BLaER1 treated with 17β-estradiol and CSF1 and Interleukin-3, amounts not matched to agents 10 nM and 100 nM (cell line): ENCODE measurements around the gene CTDNEP1.

Experiments
- H3K27ac ChIP-seq, 11 experiments: shearing (Covaris generic); formaldehyde crosslinking; 2 replicates each; pipeline ENCODE4 v1.8.1; 2022
- H3K27me3 ChIP-seq, 11 experiments: shearing (Covaris generic); formaldehyde crosslinking; 2 replicates each; pipeline ENCODE4 v1.8.1; 2022
- H3K36me3 ChIP-seq, 11 experiments: shearing (Covaris generic); formaldehyde crosslinking; 2 replicates each; pipeline ENCODE4 v1.8.1; 2022
- H3K4me1 ChIP-seq, 10 experiments: shearing (Covaris generic); formaldehyde crosslinking; 2 replicates each; pipeline ENCODE4 v1.8.1; 2022
- H3K4me2 ChIP-seq, 11 experiments: shearing (Covaris generic); formaldehyde crosslinking; 2 replicates each; pipeline ENCODE4 v1.8.1; 2022
- H3K4me3 ChIP-seq, 10 experiments: shearing (Covaris generic); formaldehyde crosslinking; 2 replicates each; pipeline ENCODE4 v1.8.1; 2022
- H3K9ac ChIP-seq, 11 experiments: shearing (Covaris generic); formaldehyde crosslinking; 2 replicates each; pipeline ENCODE4 v1.8.1; 2022
- H3K9me3 ChIP-seq, 11 experiments: shearing (Covaris generic); formaldehyde crosslinking; replicated peaks in 1 of 11; 2 replicates each; pipeline ENCODE4 v1.8.1; 2022
- H4K20me1 ChIP-seq, 11 experiments: shearing (Covaris generic); formaldehyde crosslinking; 2 replicates each; pipeline ENCODE4 v1.8.1; 2022
- Cebpa-rat ChIP-seq, 11 experiments: shearing (Covaris generic); IDR thresholded peaks; 2 replicates each; pipeline ENCODE4 v1.8.1; 2022

The CTDNEP1 gene

DNA sequence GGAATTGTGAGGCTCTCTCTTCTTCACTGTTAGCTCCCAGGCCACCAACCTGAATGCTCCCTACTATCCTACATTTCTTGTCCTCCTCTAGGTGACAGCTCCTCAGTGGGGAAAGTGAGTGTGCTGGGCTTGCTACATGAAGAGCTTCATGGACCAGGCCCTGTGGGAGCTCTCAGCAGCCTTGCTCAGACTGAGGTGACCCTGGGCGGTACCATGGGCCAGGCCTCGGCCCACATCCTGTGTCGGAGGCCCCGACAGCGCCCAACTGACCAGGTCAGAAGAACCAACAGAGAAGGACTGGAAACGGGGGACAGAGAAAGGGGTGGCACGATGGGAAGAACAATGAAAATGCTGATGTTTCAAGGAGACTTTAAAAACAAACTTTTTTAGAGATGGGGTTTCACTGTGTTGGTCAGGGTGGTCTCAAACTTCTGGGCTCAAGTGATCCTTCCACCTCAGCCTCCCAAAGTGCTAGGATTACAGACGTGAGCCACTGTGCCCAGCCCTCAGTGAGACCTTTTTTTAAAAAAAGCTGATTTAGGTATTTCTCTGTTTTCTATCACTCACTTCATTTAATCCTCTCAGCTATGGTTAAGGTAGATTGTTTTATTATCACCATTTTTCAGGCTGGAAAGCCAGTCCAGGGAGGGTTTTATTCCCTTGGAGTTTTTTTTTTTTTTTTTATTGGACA is 5.4 kb upstream of the CTDNEP1 start:
- no peak for TF ChIP-seq Cebpa-rat (IDR thresholded peaks at IDR 0.05)
- Histone ChIP-seq H3K9me3 (no peaks in the 10 kb centered on the region), H4K20me1 (peaks cover 0 to 41% (median 24%) of the 10 kb centered on the region in 11 experiments; a peak in 14 of 22 replicates), H3K4me2 (no peak overlapping the region), H3K4me1 (peaks cover 23 to 66% (median 41%) of the 10 kb centered on the region in 10 experiments), H3K4me3 (no peak overlapping the region), H3K27me3 (peaks cover 18 to 36% (median 34%) of the 10 kb centered on the region in 11 experiments), H3K27ac (no peak overlapping the region), H3K9ac (peak overlapping the region in 2 of 11 experiments; percentile 18 to 32; a peak in 5 of 22 replicates), H3K36me3 (peaks cover 65 to 76% (median 69%) of the 10 kb centered on the region in 11 experiments)

GRCh38 chr17:7254511-7254910 is 3.0 kb upstream of the CTDNEP1 start:
- peaks cover 0 to 12% (median 10%) of the 10 kb centered on the region in 11 experiments; a peak in 19 of 22 replicates for H3K27me3 ChIP-seq
- H3K9ac ChIP-seq = peak overlapping the region in 5 of 11 experiments; percentile 16 to 55 (median 33); a peak in 6 of 22 replicates
- H3K36me3 ChIP-seq = peaks cover 55 to 64% (median 57%) of the 10 kb centered on the region in 11 experiments
- H4K20me1 ChIP-seq = peaks cover 0 to 40% (median 10%) of the 10 kb centered on the region in 11 experiments; a peak in 17 of 22 replicates
- peak overlapping the region in 1 of 11 experiments; percentile 96; a peak in 1 of 22 replicates for H3K4me2 ChIP-seq
- no peak overlapping the region for H3K27ac ChIP-seq
- H3K9me3 ChIP-seq = no peaks in the 10 kb centered on the region
- TF ChIP-seq Cebpa-rat (IDR thresholded peaks at IDR 0.05) = no peak
- H3K4me1 ChIP-seq = peaks cover 18 to 44% (median 31%) of the 10 kb centered on the region in 10 experiments
- no peak overlapping the region for H3K4me3 ChIP-seq

DNA sequence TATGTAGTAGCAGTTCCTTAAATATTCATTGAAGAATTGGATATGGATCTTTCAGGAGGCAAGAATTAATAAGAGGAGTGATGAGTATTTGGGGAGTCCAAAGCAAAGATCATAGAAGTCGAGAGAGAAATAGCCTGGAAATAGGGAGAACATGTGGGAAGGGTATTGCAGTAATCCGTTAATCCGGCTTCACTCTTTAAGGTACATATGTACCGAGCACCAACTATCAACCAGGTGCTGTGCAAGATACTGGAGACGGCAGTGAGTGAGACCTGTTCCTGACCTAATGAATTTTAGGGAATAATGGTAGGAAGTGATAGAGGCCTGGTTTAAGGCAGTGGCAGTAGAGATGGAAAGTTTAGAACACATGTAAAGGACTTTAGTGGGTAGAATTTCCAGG is 1.5 kb upstream of the CTDNEP1 start:
- no peaks in the 10 kb centered on the region for H3K9me3 ChIP-seq
- TF ChIP-seq Cebpa-rat (IDR thresholded peaks at IDR 0.05) = no peak
- H3K9ac ChIP-seq = peak overlapping the region; percentile 86 to 98 (median 96)
- H3K4me1 ChIP-seq = peaks cover 25 to 44% (median 34%) of the 10 kb centered on the region in 10 experiments
- H3K27ac ChIP-seq = peak overlapping the region; percentile 90 to 99 (median 97)
- H3K27me3 ChIP-seq = no peaks in the 10 kb centered on the region; a peak in 1 of 22 replicates
- H3K4me2 ChIP-seq = peak overlapping the region; percentile 80 to 98 (median 93)
- H3K4me3 ChIP-seq = peak overlapping the region; percentile 88 to 98 (median 96)
- H3K36me3 ChIP-seq = peaks cover 42 to 59% (median 48%) of the 10 kb centered on the region in 11 experiments
- H4K20me1 ChIP-seq = peaks cover 0 to 44% (median 17%) of the 10 kb centered on the region in 11 experiments; a peak in 16 of 22 replicates

- H3K9ac ChIP-seq = peak within 1 kb of the TSS; percentile 86 to 98 (median 96)
- peaks cover 36 to 58% (median 43%) of the 10 kb centered on the region in 11 experiments for H3K36me3 ChIP-seq
- no peaks in the 10 kb centered on the region for H3K27me3 ChIP-seq
- H3K9me3 ChIP-seq = no peaks in the 10 kb centered on the region
- TF ChIP-seq Cebpa-rat (IDR thresholded peaks at IDR 0.05) = no peak
- peaks cover 25 to 44% (median 34%) of the 10 kb centered on the region in 10 experiments for H3K4me1 ChIP-seq
- H3K27ac ChIP-seq = peak within 1 kb of the TSS; percentile 90 to 99 (median 97)
- H3K4me3 ChIP-seq = peak within 1 kb of the TSS; percentile 88 to 98 (median 96)
- peak within 1 kb of the TSS; percentile 90 to 99 (median 97) for H3K4me2 ChIP-seq
- peaks cover 0 to 51% (median 22%) of the 10 kb centered on the region in 11 experiments; a peak in 17 of 22 replicates for H4K20me1 ChIP-seq
Measured at GRCh38 chr17:7252176-7253043, 876 bp upstream of the CTDNEP1 start, which contains the start of gene ELP5. Gene ELP5 (plus strand): TSS chr17:7252215. CDS start chr17:7252551, 336 bp downstream.

GRCh38 chr17:7250695-7251627 is 573 bp downstream of the CTDNEP1 start:
- H3K4me1 ChIP-seq = peaks cover 25 to 44% (median 34%) of the 10 kb centered on the region in 10 experiments
- TF ChIP-seq Cebpa-rat (IDR thresholded peaks at IDR 0.05) = no peak

DNA sequence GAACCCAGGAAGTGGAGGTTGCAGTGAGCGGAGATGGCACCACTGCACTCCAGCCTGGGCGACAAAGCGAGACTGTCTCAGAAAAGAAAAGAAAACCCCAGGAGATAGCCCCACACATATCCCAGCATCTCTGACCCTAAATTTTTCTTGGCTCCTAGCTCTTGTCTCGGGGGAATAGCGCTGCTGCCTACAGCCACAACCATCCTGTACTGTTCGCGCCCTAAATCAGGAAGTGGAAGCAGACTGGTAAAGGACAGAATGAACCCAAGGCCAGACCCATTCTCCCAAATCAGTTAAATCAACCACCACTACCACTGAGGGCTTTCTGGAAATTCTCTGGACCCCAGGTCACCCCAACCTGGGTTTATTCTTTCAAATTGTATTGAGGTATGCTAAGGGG is 1.7 kb downstream of the CTDNEP1 start:
- H3K36me3 ChIP-seq = peaks cover 34 to 58% (median 43%) of the 10 kb centered on the region in 11 experiments
- peaks cover 25 to 44% (median 34%) of the 10 kb centered on the region in 10 experiments for H3K4me1 ChIP-seq

More at GRCh38 chr17:7250695-7251627, 573 bp downstream of the CTDNEP1 start:
- Histone ChIP-seq H3K36me3 (peaks cover 34 to 58% (median 43%) of the 10 kb centered on the region in 11 experiments), H3K27ac (peak overlapping the region; percentile 90 to 99 (median 97)), H3K27me3 (no peaks in the 10 kb centered on the region), H4K20me1 (peaks cover 0 to 55% (median 35%) of the 10 kb centered on the region in 11 experiments; a peak in 17 of 22 replicates), H3K9me3 (no peaks in the 10 kb centered on the region), H3K4me2 (peak overlapping the region; percentile 88 to 99 (median 96)), H3K9ac (peak overlapping the region; percentile 86 to 98 (median 96)), H3K4me3 (peak overlapping the region; percentile 88 to 98 (median 96))

GRCh38 chr17:7249214-7249613 is 2.3 kb downstream of the CTDNEP1 start:
- peak overlapping the region; percentile 86 to 98 (median 96) for H3K9ac ChIP-seq
- H3K27me3 ChIP-seq = no peaks in the 10 kb centered on the region
- H3K27ac ChIP-seq = peak overlapping the region in 10 of 11 experiments; percentile 90 to 99 (median 96); a peak in 19 of 22 replicates
- H3K4me1 ChIP-seq = peaks cover 25 to 40% (median 32%) of the 10 kb centered on the region in 10 experiments
- peaks cover 34 to 58% (median 43%) of the 10 kb centered on the region in 11 experiments for H3K36me3 ChIP-seq
- peak overlapping the region; percentile 88 to 99 (median 96) for H3K4me2 ChIP-seq
- peak overlapping the region; percentile 88 to 98 (median 96) for H3K4me3 ChIP-seq
- H4K20me1 ChIP-seq = peaks cover 0 to 60% (median 35%) of the 10 kb centered on the region in 11 experiments; a peak in 17 of 22 replicates
- H3K9me3 ChIP-seq = no peaks in the 10 kb centered on the region
- TF ChIP-seq Cebpa-rat (IDR thresholded peaks at IDR 0.05) = no peak

More for the DNA sequence above, 1.7 kb downstream of the CTDNEP1 start:
- H3K9me3 ChIP-seq = no peaks in the 10 kb centered on the region
- H3K4me3 ChIP-seq = peak overlapping the region; percentile 88 to 98 (median 96)
- H3K27ac ChIP-seq = peak overlapping the region; percentile 90 to 99 (median 97); a peak in 21 of 22 replicates
- H3K4me2 ChIP-seq = peak overlapping the region; percentile 88 to 99 (median 96)
- H3K9ac ChIP-seq = peak overlapping the region; percentile 86 to 98 (median 96)
- H3K27me3 ChIP-seq = no peaks in the 10 kb centered on the region
- TF ChIP-seq Cebpa-rat (IDR thresholded peaks at IDR 0.05) = no peak
- peaks cover 0 to 54% (median 35%) of the 10 kb centered on the region in 11 experiments; a peak in 17 of 22 replicates for H4K20me1 ChIP-seq
